Measurements from ENCODE around the gene TADA2B.

The TADA2B gene

GRCh38 chr4:7045961-7046921, 3.1 kb downstream of the TADA2B start:
- POLR2A ChIA-PET: interaction anchor here (0.7 kb wide), 1 partner anchor 147 kb away, joined by 4 read pairs; no protein-coding TSS in a partner anchor
- no peak for TF ChIP-seq CTCF (IDR thresholded peaks at IDR 0.05; ENCODE audit: control extremely low read depth, extremely low read depth, low read depth, missing control alignments)
- CTCF ChIA-PET: interaction anchor here (0.6 to 7.1 kb wide), 7 partner anchors 16 to 173 kb away, joined by 3 to 115 read pairs (median 3); partner anchors contain the start of gene GRPEL1
- peak; percentile 50 for DNase-seq (ENCODE audit: extremely low spot score)

DNA sequence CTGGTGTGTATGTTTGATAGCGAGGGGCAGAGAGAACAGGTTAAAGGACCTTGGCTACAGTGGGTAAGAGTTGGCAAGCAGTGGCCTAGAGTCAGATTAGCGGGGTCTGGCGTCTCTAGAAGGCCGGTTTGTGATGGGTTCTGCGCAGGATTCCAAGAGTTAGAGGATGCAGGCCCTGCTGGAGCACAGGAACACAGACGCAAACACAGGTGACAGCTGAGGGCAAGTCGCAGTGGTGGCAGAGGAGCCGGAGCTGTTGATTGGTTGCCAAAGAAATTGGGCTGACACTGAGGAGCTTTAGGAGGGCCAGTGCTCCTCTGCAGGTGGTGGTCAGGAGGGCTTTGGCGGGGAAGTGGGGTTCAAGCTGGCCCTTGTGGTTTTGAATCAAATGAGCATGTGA, 3.8 kb downstream of the TADA2B start:
- ChIA-PET CTCF (interaction anchor here (0.6 to 7.1 kb wide), 6 partner anchors 16 to 174 kb away, joined by 3 to 115 read pairs (median 4); partner anchors contain the start of gene GRPEL1), POLR2A (no interaction called here)
- no peak for TF ChIP-seq CTCF (IDR thresholded peaks at IDR 0.05; ENCODE audit: control extremely low read depth, extremely low read depth, low read depth, missing control alignments)

GRCh38 chr4:7048642-7049041, 5.5 kb downstream of the TADA2B start:
- DNase-seq (ENCODE audit: extremely low spot score): no peak
- POLR2A ChIA-PET: no interaction called here
- CTCF ChIA-PET: interaction anchor here (1.4 to 7.4 kb wide), 3 partner anchors 20 to 74 kb away, joined by 4 to 51 read pairs (median 6); partner anchors contain the start of gene GRPEL1
- TF ChIP-seq CTCF (IDR thresholded peaks at IDR 0.05; ENCODE audit: control extremely low read depth, extremely low read depth, low read depth, missing control alignments): no peak

More for the DNA sequence above, 3.8 kb downstream of the TADA2B start:
- no peak for DNase-seq (ENCODE audit: extremely low spot score)

GRCh38 chr4:7049295-7049694, 6.1 kb downstream of the TADA2B start:
- ChIA-PET CTCF (interaction anchor here (1.5 to 7.4 kb wide), 2 partner anchors 12 to 19 kb away, joined by 4 to 51 read pairs; partner anchors contain the start of gene GRPEL1), POLR2A (no interaction called here)
- no peak for DNase-seq (ENCODE audit: extremely low spot score)
- no peak for TF ChIP-seq CTCF (IDR thresholded peaks at IDR 0.05; ENCODE audit: control extremely low read depth, extremely low read depth, low read depth, missing control alignments)

GRCh38 chr4:7049739-7050138, 6.6 kb downstream of the TADA2B start:
- no peak for DNase-seq (ENCODE audit: extremely low spot score)
- CTCF ChIA-PET: interaction anchor here (1.5 to 7.4 kb wide), 2 partner anchors 12 to 19 kb away, joined by 4 to 51 read pairs; partner anchors contain the start of gene GRPEL1
- TF ChIP-seq CTCF (IDR thresholded peaks at IDR 0.05; ENCODE audit: control extremely low read depth, extremely low read depth, low read depth, missing control alignments): no peak
- POLR2A ChIA-PET: no interaction called here

GRCh38 chr4:7050481-7051143, 7.4 kb downstream of the TADA2B start:
- CTCF ChIA-PET: interaction anchor here (1.5 to 7.4 kb wide), 2 partner anchors 11 to 18 kb away, joined by 4 to 51 read pairs; partner anchors contain the start of gene GRPEL1
- no peak for DNase-seq (ENCODE audit: extremely low spot score)
- no peak for TF ChIP-seq CTCF (IDR thresholded peaks at IDR 0.05; ENCODE audit: control extremely low read depth, extremely low read depth, low read depth, missing control alignments)
- POLR2A ChIA-PET: interaction anchor here (0.6 kb wide), 1 partner anchor 17 kb away, joined by 3 read pairs; the partner anchor contains the start of gene GRPEL1

All from GM10248 (cell line).